ENCODE data around the gene PYHIN1.

The PYHIN1 gene

DNA sequence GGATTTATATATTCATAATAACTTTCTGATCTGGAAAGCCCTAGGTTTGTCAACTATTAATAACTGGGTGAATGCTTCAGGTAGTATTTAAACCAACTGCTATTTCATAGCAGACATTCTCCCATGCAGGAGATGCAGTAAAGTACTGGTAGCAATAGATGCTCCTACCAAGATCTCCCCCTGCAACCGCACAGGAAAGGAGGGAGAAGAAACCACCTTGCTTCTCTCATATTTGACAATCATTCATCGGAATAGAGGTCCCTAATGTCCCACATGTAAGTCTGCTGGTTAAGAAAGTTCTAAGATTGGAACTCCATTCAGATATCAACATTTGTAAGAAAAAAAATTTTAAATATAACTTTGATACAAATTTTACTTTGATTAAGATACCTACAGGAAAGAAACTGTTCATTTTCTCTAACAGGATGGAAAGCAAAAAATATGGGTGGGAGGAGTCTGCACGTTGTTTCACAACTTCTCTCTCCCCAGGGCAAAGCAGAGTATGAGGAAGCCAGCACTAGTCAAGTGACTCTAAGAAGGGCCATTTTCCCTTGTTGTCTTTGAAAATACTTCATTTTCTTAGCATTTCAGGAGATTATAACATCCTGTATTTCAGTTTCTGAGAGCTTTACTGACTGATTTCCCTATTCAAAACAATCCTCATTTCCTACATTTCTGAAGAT is at the start of gene PYHIN1:
PYHIN1 (plus strand) TSS at position 498 of the 683 bp plus-strand sequence. CDS start 5,359 bp downstream, outside the sequence.
- no peak for DNase-seq

DNA sequence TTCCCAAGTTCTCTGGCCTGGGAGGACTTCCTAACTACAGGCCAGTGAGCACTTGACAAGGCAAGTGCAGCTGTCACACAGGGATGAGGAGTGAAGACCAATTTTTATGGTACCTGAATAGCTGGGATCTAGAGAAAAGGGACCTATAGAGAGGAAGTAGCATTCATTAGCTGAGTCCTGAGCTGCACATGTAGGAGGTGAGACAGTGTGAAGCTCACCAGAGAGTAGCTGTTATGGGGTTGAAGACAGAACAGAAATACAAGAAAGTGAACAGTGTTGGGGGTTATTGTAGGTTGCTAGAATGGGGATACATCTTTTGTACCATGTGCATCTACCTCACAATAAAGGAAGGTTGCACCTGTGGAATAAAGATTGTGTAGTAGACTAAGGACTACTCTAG is 37.7 kb upstream of the PYHIN1 start:
- no peak for DNase-seq

DNA sequence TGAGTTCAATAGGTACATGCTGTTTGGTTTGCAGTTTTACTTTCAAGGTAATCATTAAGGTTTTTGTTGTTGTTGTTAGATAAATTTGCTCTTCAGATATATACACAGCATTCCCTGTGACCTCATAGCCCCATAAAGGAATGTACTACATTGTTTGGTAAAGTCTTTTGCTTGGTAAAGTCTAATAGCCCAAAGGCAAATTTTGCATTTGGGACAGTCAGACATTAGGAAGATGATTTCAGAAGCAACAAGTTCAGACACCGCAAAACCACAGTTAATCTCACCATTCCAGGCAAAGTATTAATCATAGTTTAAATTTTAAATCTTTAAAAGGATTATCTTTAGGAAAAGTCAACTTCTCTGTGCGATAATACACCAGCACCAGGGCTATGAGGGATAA is 32.6 kb upstream of the PYHIN1 start:
- no peak for DNase-seq

GRCh38 chr1:158901623-158902022 is 29.7 kb upstream of the PYHIN1 start:
- no peak for DNase-seq

DNA sequence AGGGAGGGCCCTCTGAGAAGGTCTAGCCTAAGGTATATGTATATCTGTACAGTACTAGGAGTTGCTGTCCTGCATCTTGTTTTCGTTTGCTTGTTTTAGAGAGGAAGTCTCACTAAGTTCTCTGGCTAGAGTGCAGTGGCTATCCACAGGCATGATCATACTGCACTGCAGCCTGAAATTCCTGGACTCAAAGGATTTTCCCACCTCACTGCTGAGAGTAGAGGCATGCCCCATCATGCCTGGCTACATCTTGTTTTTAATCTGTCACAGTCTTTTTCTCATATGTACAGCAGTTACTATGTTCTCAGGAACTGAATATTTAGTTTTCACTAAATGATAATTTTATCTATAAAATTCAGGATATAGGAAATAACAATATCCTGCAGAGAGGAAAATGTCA is 15.3 kb upstream of the PYHIN1 start:
- DNase-seq, result no peak

DNA sequence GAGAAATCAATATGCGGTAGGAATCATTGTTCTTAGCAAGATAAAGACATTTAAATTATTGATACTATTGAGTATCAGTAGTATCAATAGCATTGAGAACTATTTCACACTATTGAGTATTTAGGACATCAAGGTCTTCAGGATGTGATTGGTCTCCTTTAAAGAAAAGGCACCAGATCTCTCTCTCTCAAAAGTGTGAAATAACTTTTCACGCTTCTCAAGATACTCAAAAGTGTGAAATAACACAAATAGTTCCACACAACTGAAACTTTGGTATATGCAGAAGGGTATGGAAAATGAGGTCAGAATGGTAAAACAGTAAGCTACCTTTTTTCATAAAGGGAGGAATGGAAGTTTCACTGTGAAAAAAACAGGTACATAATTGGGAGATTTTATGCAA is 6.7 kb upstream of the PYHIN1 start:
- DNase-seq, result no peak

DNA sequence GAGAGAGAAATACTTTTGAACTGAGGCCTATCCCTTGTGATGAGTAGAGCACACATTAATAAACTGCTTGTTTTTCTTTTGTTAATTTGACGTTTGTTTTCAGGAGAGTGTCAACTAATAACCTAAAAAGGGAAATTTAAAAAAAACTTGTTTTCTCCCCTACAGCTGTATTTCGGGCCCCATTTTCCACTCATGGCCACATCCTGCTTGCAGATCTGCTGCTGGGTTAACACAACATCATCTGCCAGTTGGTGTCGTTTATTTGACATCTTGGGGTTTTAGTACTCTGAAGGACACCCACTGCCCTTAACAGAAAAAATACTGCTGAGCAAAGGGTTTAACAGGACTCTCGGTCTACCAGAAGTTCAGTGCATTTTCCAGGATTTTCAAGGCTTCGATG is 848 bp upstream of the PYHIN1 start:
- DNase-seq, result no peak

- DNase-seq, result no peak
These were observed 819 bp downstream of the PYHIN1 start for GRCh38 chr1:158932171-158932570.

DNA sequence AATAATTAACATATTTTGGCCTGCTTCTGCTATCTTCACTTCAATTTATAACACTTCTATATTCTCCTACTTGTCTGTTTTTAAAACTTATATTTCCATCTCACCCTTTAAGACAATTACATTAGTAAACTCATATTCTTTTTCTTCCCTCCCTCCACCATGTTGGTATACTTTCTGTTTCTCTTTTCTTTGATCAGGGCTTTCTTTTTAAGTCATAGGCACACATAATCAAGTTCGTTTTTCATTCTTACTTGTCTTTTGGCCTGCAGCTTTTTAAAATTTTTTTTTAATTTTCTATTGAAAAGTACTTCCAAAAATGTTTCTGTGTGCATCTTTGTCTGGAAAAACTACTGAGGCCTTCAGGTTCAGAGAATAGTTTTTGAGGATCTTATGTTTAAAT is 2.3 kb downstream of the PYHIN1 start:
- no peak for DNase-seq

DNA sequence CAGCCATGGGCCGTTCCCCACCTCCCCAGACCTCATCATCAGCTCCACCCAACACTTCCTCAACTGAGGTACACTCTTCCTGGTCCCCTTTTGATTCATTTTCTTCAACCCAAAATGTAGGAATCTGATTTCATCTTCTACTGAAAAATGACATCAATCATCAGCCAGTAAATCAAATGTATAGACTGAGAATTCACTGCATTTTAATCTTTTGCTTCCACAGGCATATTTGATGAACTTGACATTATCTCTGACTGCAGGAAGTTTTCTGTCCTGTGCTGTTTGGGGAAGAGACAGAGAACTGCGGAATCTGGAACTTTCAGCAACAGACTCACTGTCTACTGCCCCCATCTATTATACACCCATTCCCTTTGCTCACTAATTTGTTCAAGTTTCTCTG is 7.8 kb downstream of the PYHIN1 start:
- DNase-seq, result no peak

GRCh38 chr1:158941317-158941716 is 10.0 kb downstream of the PYHIN1 start:
- DNase-seq, result no peak

GRCh38 chr1:158942490-158942889 is 11.1 kb downstream of the PYHIN1 start:
- no peak for DNase-seq

- no peak for DNase-seq
These were observed 11.7 kb downstream of the PYHIN1 start for GRCh38 chr1:158943059-158943458.

DNA sequence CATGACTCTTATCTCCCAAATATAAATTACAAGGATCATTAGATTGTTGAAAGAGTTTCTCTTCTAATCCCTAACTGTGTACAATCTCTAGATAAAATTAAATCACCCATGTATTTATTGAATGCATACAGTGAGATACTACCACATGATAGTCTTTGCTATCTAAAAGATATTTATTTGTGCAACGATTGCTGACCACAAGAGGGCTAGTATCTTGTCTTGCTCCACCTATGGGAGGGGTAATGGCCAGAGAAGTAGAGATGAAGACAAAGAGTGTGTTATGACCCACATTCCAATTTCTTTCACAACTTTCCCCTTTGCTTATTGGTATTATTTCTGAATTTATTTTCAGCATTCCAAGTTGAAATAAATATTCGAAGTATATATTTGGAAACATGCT is 13.7 kb downstream of the PYHIN1 start:
- no peak for DNase-seq

DNA sequence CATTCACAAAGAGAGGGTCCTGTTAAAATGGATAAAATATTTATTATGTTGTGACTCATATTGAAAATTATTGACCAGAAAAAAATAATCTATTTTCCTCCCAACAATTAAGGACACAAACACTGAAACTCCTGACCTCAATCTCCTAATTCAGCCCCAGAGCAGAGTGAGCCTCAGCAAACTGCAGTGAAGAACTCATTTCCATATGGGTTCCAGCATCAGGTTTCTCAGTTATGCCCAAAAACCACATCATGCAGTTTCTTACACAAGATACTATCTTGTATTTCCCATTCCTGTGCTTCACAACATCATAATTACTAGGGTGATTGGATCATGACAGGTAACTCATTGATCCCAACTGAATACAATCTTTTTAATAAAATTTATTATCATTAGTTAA is 15.4 kb downstream of the PYHIN1 start:
- DNase-seq, result no peak

- DNase-seq, result no peak
These were observed 20.6 kb downstream of the PYHIN1 start for GRCh38 chr1:158951956-158952355.

DNA sequence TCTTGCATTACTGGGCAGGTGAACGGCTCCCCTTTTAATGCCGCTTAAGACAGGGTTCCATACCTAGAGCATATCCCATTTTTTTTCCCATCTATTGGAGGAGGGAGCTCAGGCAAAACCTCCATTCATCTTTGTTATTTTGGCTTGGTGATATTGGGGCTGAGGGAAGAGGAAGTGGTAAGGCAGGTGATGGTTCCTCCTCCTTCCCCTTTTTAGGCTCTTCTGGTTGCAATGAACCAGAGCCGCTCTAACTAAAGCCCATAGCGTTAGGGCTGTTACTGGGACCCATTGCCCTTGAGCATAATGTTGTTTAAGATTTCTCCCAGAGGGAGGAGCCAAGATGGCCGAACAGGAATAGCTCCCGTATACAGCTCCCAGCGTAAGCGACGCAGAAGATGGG is 21.1 kb downstream of the PYHIN1 start:
- DNase-seq, result no peak

DNA sequence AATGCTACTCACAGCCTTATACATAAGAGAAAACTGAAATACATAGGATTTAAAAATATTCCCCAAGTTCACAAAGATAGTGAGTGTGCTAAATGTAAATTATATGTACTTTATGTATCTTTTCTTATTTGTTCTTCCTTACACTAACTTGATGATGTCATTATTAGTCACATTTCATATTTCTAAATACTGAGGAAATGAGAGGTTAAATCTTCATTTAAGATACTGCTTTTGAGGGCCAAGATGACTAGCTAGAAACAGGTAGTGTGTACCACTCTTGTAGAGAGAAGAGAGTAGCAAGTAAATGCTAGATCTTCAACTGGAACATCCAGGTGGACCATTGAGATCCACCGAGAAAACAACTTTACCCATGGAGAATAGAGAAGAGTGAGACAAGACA is 29.8 kb downstream of the PYHIN1 start:
- DNase-seq, result no peak

- DNase-seq, result no peak
These were observed 31.6 kb downstream of the PYHIN1 start for GRCh38 chr1:158962983-158963382.

DNA sequence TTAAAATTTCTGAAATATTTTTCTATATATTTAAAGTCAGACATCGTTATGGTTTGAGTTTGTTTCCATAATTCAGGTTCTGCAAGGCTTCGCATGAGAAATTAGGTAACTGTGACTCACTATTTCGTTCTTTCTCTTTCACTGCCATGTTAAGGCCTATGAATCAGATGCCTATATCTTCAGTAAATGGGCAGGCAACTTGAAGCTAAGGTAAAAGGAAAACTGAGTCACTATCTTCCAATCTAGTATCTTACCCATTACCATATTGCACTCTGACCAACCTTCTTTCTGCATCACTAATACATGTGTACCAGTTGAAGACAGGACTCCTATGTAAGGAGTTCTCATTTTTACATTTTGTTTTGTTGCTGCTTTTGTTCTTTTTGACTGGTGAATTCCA is 37.8 kb downstream of the PYHIN1 start:
- DNase-seq, result no peak

GRCh38 chr1:158969855-158970254 is 38.5 kb downstream of the PYHIN1 start:
- DNase-seq, result no peak

GRCh38 chr1:158972841-158973240 is 41.5 kb downstream of the PYHIN1 start:
- DNase-seq, result no peak

GRCh38 chr1:158976219-158976618 is 44.9 kb downstream of the PYHIN1 start:
- DNase-seq, result no peak

DNA sequence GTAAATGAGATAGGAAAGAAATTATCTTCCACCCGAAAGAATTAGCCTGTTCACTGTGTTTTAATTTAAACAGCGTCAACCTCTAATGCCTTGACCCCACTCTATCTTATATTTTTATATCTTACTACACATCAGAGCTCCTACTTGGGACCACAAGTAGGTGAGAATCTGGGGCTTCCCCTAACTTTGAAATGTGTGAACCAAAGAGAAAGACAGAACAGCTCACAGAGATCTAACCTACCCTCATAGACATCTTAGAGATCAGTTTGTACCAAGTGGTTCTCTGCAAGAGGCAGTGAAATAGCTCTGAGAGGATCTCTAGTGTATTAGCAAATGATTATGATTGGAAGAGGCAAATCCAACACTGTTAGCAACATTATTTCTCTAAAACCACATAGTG is 47.4 kb downstream of the PYHIN1 start:
- DNase-seq, result no peak

- no peak for DNase-seq
These were observed 47.9 kb downstream of the PYHIN1 start for GRCh38 chr1:158979229-158979628.

- no peak for DNase-seq
These were observed 51.9 kb downstream of the PYHIN1 start for GRCh38 chr1:158983235-158983634.
